Stimulated activated CD8-positive, alpha-beta memory T cell treated with anti-CD3 and anti-CD28 coated beads, Interleukin-2, amount 100 ng/mL, for 48 hours (primary cell): ENCODE data around the gene ZEB2.

Experiments
- DNase-seq, 2 donors: peaks; one replicate each; pipeline ENCODE4 v3.0.0-alpha.2; 2020; ENCODE audit warnings: low read depth in 2 of 2

Gene ZEB2

DNA sequence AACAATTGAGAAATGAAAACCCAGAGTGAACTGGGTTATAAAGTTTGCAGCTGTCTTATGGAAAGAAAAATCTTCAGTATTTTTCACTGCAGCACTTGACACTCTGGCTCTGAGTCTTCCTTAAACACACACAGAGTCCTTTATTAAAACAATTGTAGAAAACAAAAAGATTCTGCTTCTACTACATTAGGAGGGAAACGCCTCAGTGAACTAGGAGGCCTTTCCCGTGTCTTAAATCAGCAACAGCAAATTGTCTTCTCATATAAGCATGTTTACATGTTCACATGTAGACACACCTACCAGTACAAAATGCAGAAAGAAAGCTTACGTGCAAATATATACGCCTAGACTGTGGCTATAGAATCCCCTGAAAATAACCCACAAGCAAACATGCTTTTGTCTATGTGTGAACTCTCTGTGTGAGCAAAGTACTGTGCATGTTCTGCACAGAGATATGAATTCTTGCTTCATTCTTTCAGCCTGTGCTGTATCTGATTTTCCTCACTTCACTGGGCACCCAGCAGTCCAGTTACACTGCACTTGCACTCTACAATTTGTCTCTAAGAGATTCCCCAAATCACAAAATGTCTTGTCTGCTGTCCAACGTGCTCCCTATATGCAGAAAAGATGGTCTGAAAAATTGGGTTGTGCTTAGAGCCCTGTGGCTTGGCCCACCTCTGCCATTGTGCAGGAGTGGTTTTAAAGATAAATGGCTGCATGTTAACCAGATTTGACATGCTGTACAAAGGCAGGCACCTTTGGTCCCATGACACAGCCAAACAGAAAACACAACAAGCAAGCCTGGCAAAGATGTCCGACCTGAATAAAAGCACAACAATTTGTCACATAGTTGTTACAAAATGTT lies 24.5 kb downstream of the ZEB2 start:
- no peak for DNase-seq

GRCh38 chr2:144493027-144493809 lies 26.7 kb downstream of the ZEB2 start:
- no peak for DNase-seq

GRCh38 chr2:144490857-144491256 lies 29.1 kb downstream of the ZEB2 start:
- no peak for DNase-seq

DNA sequence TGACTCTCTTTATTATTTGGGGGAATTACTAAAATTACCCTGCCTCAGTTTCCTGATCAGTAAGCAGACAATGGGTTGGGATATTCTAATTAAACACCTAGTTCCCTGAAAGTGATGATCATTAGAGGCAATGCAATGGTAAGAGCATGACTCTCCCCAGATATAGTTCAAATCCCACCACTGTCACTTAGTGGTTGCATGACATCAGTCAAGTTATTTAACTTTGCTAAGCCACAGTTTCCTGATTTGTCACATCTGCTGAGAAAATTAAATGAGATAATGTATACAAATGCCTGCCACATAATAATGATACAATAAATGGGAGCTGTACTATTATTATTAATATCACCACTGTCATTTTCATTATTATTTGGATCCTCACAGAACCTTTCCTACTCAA lies 29.9 kb downstream of the ZEB2 start:
- no peak for DNase-seq

DNA sequence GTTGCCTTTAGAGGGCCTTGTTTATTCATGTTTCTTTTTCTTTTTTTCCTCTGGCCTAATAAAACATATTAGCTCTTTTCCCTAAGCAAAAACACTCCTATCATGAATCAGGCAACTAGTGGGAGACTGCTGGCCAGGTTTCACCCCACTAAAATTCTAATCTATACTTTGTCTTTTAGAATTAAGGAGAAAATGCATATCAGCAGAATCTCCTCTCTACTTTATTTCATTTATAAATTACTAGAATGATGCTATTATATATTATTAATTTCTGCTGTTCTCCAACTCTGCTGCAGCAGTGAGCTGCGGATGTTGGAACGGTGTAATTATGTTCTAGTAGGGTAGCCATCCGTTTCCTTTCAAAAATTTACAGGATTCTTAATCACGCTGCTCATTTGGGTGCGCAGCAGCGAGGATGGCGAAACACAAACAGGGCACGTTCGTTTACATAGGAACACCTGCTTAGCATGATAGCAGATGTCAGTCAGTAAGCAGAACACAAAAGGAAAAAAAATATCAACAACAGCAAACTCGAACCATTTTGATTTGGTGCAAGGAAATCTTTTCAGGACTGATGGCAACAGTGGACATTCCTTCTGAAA lies 30.5 kb downstream of the ZEB2 start:
- DNase-seq, result no peak

DNA sequence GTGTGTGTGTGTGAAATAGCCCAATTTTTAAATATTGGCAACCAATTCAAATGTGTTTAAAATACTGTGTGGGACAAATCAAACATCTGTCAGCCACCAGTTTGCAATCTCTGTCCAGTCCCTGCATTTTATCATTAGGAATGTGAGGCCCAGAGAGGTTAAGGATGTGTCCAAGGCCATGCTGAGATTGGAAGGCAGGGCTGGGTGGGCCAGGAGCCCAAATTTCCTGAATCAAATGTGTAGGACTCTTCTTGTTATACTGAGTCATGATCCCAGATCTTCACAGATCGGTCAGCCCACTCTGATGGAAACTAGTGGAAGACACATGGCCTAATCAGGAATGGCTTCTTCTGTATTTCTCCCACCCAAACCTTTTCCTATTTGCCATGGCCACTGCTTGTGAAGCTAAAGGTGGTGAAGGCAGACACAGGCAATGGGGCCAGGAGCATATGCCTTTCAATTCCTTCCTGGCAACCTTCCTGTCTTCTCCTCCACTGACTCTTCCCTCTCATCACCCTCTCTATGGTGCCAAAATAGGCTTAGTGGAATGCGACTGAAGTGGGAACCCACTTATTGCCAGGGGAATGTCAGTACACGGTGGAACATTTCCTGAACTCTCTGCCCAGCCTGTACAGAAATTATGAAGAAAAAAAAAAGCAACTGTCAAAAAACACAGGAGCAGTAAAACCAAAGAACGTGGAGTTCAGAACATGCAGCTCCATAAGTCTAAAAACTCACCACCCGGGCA lies 35.5 kb downstream of the ZEB2 start:
- no peak for DNase-seq

DNA sequence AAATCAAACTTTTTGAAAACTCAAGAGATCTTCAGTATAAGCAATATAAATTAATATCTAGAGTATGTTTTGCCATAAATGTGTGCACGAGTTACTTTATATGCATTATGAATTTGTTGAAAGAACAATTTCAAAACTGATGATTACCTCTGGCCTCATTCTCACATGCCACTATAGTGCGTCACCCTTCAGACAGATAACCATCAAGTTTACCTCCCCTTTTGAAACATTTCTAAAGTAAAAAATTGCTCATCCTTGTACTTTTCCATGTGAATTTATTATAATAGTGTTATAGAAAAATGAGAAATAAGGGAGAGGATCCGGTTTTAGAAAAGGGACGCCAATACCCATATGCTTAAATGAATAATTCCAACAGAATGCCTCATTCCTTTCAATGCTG lies 38.3 kb downstream of the ZEB2 start:
- no peak for DNase-seq

DNA sequence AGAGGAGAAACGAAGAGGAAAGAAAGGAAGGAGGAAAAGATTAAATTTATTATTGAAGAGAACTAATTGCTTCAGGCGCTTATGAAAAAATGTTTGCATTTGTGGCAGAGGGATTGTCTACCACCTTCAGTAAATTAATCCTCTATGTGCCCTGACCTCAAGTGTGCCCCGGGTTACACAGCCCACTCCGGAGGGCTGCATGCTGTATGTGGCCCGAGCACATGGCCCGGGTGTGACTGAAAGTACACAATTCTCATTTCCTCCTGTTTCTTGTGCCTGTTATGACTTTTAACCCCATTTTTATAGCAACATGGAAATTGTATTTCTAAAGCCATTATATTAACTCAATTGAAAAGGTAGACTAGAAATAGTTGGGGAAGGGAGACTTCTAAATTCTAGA lies 38.8 kb downstream of the ZEB2 start:
- no peak for DNase-seq

DNA sequence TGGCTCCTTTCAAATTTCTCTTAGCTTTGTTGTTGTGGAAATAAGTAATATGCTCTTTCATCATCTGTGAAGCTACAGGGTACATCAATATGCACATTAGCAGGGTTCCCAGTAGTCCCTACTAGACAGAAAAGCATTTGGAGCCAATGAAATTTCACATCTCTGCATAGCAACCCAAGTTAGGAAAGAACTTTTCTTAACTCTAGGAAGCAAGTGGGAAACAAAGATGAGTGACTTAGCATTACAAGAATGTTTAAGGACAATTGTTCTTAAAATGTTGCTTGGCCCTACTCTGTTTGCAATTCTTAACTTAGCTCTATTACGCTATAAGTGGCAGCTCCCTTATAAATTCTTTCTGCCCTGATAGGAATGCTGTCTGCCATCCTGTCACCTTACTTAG lies 39.6 kb downstream of the ZEB2 start:
- no peak for DNase-seq

DNA sequence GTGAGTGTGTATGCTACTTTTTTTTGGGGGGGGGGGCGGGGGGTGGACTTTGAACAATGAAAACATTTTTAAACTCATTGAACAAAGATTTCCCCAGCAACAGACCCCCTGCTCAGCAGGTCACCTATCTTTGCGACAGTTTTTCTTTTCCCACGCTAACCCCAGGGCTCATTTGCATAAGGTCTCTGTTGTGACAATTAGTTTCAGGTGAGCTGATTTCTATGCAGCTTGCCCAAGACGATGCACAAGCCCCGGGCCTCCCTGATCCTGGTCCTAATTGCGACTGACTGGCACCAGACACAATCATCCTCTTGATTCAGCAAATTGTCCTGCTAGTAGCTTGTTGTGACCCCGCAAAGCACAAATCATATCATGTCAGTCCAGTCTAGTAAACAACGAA lies 40.3 kb downstream of the ZEB2 start:
- no peak for DNase-seq

GRCh38 chr2:144479138-144479537 lies 40.8 kb downstream of the ZEB2 start:
- no peak for DNase-seq

DNA sequence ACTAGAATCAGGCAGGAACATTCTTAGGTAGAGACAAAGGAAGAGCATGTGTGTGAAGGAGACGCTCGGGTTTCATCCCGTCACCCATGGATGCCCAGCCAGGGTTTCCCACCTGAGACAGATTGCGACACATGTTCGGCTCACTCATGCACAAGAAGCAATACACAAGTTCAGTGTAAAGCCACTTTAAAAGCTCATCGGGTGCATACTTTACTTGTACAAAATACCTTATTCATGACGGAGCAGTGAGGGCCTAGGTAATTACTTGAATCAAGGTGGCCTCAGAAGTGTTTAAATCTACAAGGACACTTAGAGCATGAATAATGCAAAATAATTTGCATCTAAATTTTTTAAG lies 42.0 kb downstream of the ZEB2 start:
- no peak for DNase-seq

- DNase-seq, result no peak
These were observed 42.5 kb downstream of the ZEB2 start for GRCh38 chr2:144477281-144477956.

GRCh38 chr2:144476682-144477081 lies 43.2 kb downstream of the ZEB2 start:
- no peak for DNase-seq

DNA sequence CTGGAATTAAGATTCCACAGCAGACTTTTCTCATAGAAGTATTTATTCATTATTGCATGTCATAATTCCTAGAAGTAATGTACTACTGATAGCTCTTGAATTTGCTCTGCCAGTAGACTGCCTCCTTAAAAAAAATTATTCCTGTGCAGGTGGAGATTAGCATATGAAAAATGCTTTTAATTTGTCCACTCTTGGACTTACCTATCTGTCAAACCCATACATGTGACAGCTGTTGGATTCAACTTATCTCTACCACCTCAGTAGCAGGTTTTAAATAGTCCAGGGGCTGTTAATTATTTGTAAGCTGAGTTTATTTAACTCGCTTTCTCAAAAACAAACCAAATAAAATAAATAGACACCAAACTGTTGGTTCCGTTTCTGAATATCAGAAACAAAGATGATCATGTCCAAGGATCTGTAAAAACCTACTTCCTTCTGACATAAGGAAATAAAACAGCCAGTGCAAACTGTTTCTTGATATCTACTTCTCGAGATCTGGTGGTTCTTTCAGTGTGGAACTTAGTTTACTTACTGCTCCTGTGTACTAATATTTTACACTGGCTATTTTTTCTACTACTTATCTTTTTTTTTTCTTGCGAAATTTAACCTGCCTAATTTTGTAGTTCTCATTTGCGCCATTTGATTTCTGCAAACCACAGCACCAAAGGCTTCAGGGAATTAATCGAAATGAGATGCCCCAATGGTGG lies 44.2 kb downstream of the ZEB2 start:
- DNase-seq, result no peak

GRCh38 chr2:144475044-144475443 lies 44.9 kb downstream of the ZEB2 start:
- no peak for DNase-seq

DNA sequence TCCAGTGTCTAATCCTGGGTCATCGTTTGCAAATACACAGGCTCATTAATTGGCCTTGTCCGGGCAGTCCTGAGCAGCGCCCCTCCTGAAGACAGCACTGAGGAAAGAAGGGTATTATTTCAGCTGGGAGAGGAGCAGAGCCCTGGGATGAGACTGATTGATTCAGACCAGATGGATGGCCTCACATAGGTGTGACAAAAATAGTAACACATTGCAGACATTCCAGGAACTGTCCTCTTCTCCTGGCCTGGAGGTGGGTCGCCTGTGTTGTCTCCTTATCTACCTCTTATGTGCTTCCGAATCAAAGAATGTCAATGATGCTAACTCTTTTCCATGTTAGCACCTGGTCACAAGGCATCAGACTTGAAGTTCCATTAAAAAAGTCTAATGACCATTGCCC lies 45.9 kb downstream of the ZEB2 start:
- no peak for DNase-seq

DNA sequence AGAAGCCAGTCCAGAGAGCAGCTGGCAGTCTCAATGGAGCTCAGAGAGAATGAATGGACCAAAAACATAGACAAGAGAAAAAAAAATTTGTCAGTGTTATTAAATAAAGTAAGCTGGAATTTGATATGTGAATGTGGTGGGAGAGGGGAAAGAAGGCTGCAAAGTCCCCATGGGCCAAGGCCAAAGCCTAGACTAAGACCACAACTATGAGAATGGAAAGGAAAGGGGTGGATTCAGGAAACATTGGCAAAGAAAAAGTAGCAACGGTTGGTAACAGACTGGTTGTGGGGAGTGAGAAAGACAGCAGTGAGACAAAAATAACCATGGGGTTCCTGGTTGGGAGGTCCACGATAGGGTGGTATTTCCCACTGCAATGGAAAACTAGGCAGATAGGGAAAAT lies 47.0 kb downstream of the ZEB2 start:
- DNase-seq, result no peak

DNA sequence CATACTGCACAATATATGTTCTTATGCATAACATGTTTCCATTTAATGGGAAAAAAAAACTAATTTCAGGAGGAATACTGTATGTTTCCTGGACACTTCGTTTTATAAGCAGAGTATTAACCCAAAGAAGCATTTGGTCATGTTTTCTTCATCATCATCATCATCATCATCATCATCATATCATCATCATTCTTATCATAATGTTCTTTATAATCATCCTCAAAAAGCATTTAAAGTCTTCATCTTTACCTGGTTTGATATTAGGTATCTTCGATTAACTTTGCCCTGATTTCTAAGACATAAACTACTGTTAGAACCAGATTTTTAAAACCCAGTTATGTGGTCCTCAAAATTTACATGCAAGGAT lies 47.9 kb downstream of the ZEB2 start:
- DNase-seq, result no peak

DNA sequence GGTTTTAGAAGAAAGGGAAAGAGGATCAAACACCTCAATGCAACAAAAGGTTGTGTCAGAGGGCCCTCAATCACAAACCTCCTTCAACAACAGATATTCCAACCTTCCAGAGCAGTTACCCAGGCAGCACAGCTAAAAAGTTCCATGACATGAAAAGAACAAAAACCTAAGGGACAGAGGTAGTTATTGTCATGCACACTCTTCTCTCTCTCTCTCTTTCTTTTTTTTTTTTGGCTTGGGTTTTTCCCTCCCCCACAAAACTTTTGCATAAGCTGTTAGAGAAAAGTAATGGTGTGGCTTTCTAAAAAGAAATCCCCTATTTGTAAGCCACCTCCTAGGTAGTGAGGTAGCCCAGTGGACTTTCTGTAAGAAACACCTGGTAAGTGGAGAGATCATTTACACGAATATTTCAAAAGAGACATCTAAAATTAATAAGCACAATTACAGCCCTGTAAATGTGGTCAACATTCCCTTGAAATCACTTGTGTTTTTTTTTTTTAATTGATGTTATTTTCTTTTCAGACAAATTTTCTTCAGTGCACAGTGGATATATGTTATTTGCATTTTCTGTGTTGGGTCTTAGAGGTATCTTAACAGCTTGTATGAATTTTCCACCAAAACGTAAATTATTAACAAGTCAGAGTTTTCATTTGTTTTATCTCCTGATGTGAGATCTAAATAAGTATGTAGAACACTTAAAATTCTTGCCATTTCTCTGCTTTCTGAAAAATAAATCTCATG lies 48.4 kb downstream of the ZEB2 start:
- DNase-seq, result no peak
